Right hindlimb (tissue), 1 donor: ENCODE data around the gene ORC1.

Source experiments
- DNase-seq: peaks from one replicate; pipeline ENCODE4 v3.0.0-alpha.2; 2018

The ORC1 gene

DNA sequence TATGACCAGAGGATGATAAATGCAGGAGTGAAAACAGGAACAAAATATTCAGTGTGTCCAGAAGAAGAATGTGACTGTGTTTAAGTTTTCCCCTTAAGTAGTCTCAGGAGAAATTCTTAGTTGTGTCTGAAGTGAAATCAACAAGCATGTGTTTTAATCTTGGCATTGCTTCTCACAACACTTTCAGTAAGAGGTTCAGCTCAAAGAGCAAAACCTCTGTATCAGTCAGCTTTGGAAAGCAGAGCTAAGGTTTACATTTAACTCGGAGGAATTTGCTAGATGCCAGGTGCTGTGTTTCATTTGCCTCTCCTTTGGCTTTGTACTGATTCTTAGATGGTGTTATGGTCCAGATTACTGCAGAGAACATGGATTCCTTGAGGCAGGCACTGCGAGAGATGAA lies 66.8 kb downstream of the ORC1 start:
- DNase-seq, result no peak

DNA sequence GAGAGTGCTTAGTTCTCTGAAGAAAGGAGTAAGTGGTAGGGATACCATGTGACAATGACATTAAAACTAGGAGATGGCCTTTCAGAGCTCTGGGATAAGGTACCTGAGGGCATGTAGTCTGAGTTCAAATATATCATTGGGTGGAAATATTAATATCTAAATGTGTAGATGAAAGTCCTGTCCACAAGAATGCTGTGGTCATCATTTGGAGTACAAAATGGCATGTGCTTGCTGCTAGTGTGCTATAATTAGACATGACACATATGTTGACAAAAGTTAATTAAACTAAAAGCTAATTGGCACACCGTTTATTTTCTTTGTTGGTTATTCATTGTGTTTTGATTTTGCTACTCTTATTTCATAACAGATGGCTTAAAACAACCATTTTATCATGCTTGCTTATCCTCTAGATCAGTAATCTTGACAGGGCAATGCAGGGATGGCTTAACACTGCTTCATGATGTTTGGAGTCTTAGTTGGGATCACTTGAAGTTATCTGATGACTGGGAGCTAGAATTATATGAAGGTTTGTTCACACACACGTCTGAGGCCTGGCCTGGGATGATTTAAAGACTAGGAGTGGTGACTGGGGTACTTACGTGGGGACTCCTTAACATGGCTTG lies 69.2 kb downstream of the ORC1 start:
- no peak for DNase-seq

DNA sequence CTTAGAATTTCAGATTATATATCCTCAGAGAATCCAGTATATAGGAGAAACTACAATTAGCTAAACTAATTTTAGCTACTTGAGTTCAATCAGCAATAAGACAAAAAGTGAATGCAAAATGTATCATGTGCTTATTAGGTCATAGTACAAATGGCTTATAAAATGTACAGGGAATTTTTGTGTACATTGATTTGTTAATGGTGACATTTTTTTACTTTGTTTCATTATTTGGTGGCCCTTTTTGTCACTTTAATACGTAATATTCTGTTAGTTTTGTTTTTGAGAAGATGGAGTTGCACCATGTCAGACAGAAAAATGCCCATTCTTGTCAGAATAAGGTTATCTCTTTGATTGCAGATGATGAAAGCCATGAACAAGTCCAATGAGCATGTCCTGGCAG lies 71.8 kb downstream of the ORC1 start:
- no peak for DNase-seq

- DNase-seq, result no peak
Measured at GRCh38 chr1:52328615-52329014, 75.6 kb downstream of the ORC1 start.

GRCh38 chr1:52325786-52326185 lies 78.4 kb downstream of the ORC1 start:
- no peak for DNase-seq

DNA sequence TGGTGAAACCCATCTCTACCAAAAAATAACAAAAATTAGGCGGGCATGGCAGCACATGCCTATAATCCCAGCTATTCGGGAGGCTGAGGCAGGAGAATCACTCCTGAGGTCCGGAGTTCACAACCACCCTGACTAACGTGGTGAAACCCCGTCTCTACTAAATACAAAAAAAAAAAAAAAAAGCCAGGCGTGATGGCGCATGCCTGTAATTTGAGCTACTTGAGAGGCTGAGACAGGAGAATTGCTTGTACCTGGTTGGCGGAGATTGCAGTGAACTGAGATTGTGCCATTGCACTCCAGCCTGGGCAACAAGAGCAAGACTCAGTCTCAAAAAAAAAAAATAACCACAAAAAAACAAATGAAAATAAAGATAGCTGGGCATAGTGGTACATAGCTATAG lies 80.5 kb downstream of the ORC1 start:
- no peak for DNase-seq
